Measurements from ENCODE around the gene ARHGEF38. TPM values are rescaled to one million over a fixed set of nuclear protein-coding genes. Genes with fewer than 3 reads are reported as not detected.

Gene ARHGEF38
- total RNA-seq, 1 experiment from 2014 or later: not detected

- ChIA-PET CTCF (no interaction called here), POLR2A (ENCODE audit: low non-redundant PET) (interaction anchor here (0.7 kb wide), 1 partner anchor 286 kb away, joined by 4 read pairs; no protein-coding TSS in a partner anchor)
- intact Hi-C loops (cut with micrococcal nuclease; ENCODE audit: unreplicated experiment): no loop called here
- Histone ChIP-seq H3K4me1 (ENCODE audit: insufficient read depth, low read length, poor library complexity, severe bottlenecking) (no peaks in the 10 kb centered on the region), H3K4me3 (ENCODE audit: low read depth, low read length, poor library complexity, severe bottlenecking) (no peak overlapping the region), H3K36me3 (ENCODE audit: insufficient read depth, low read length, poor library complexity, severe bottlenecking) (no peaks in the 10 kb centered on the region), H3K27me3 (replicated peaks; ENCODE audit: insufficient read depth, low read depth, low read length, poor library complexity) (no peaks in the 10 kb centered on the region), H3K27ac (ENCODE audit: low read depth, low read length, poor library complexity, severe bottlenecking) (no peak overlapping the region), H3K9me3 (ENCODE audit: low read depth, low read length, poor library complexity, severe bottlenecking) (no peaks in the 10 kb centered on the region)
- BruUV-seq (replicated peaks): no TSS peak
- no peak for TF ChIP-seq EZH2 (IDR thresholded peaks at IDR 0.05; ENCODE audit: borderline replicate concordance, low read depth, low read length, poor library complexity, severe bottlenecking)
- TF ChIP-seq, protein P1, sequence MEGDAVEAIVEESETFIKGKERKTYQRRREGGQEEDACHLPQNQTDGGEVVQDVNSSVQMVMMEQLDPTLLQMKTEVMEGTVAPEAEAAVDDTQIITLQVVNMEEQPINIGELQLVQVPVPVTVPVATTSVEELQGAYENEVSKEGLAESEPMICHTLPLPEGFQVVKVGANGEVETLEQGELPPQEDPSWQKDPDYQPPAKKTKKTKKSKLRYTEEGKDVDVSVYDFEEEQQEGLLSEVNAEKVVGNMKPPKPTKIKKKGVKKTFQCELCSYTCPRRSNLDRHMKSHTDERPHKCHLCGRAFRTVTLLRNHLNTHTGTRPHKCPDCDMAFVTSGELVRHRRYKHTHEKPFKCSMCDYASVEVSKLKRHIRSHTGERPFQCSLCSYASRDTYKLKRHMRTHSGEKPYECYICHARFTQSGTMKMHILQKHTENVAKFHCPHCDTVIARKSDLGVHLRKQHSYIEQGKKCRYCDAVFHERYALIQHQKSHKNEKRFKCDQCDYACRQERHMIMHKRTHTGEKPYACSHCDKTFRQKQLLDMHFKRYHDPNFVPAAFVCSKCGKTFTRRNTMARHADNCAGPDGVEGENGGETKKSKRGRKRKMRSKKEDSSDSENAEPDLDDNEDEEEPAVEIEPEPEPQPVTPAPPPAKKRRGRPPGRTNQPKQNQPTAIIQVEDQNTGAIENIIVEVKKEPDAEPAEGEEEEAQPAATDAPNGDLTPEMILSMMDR (conservative IDR thresholded peaks at IDR 0.05; ENCODE audit: low read depth, low read length): no peak
- DNase-seq (ENCODE audit: low spot score): no peak
These were observed 41.9 kb downstream of the ARHGEF38 start for GRCh38 chr4:105594099-105595010.

- no TSS peak for BruUV-seq (replicated peaks)
- H3K9me3 ChIP-seq (ENCODE audit: low read depth, low read length, poor library complexity, severe bottlenecking): no peaks in the 10 kb centered on the region
- CTCF ChIA-PET: no interaction called here
- no peak overlapping the region for H3K4me3 ChIP-seq (ENCODE audit: low read depth, low read length, poor library complexity, severe bottlenecking)
- intact Hi-C loops (cut with micrococcal nuclease; ENCODE audit: unreplicated experiment): no loop called here
- no peaks in the 10 kb centered on the region for H3K4me1 ChIP-seq (ENCODE audit: insufficient read depth, low read length, poor library complexity, severe bottlenecking)
- POLR2A ChIA-PET (ENCODE audit: low non-redundant PET): no interaction called here
- no peak for DNase-seq (ENCODE audit: low spot score)
- no peaks in the 10 kb centered on the region for H3K36me3 ChIP-seq (ENCODE audit: insufficient read depth, low read length, poor library complexity, severe bottlenecking)
- TF ChIP-seq, protein P1 (conservative IDR thresholded peaks at IDR 0.05; ENCODE audit: low read depth, low read length): no peak
- no peak for TF ChIP-seq EZH2 (IDR thresholded peaks at IDR 0.05; ENCODE audit: borderline replicate concordance, low read depth, low read length, poor library complexity, severe bottlenecking)
- no peaks in the 10 kb centered on the region for H3K27me3 ChIP-seq (replicated peaks; ENCODE audit: insufficient read depth, low read depth, low read length, poor library complexity)
- no peak overlapping the region for H3K27ac ChIP-seq (ENCODE audit: low read depth, low read length, poor library complexity, severe bottlenecking)
These were observed 44.3 kb downstream of the ARHGEF38 start for GRCh38 chr4:105596684-105597083.

DNA sequence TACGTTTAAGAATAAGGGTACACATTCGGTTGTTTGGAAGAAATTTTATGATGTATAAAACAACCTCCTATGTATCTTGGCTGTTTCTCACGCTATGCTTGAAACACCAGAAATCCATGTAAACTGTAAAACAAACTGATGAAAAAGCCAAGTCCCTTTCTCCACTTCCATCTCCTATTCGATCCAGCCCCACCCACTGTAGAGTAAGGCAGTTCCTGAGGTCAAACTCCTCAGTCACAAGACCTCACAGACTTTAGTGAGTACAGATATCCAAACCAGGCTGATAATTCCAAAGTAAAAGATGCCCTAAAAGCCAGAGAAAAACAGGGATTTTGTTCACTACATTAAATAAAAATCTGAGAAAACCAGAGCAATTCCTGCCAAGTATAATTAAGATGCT is 45.6 kb downstream of the ARHGEF38 start:
- CTCF ChIA-PET: no interaction called here
- TF ChIP-seq, protein P1 (conservative IDR thresholded peaks at IDR 0.05; ENCODE audit: low read depth, low read length): no peak
- TF ChIP-seq EZH2 (IDR thresholded peaks at IDR 0.05; ENCODE audit: borderline replicate concordance, low read depth, low read length, poor library complexity, severe bottlenecking): no peak
- H3K36me3 ChIP-seq (ENCODE audit: insufficient read depth, low read length, poor library complexity, severe bottlenecking): no peaks in the 10 kb centered on the region
- POLR2A ChIA-PET (ENCODE audit: low non-redundant PET): no interaction called here
- no peak for DNase-seq (ENCODE audit: low spot score)
- no peak overlapping the region for H3K4me3 ChIP-seq (ENCODE audit: low read depth, low read length, poor library complexity, severe bottlenecking)
- H3K27ac ChIP-seq (ENCODE audit: low read depth, low read length, poor library complexity, severe bottlenecking): no peak overlapping the region
- no TSS peak for BruUV-seq (replicated peaks)
- H3K4me1 ChIP-seq (ENCODE audit: insufficient read depth, low read length, poor library complexity, severe bottlenecking): no peaks in the 10 kb centered on the region
- no peaks in the 10 kb centered on the region for H3K27me3 ChIP-seq (replicated peaks; ENCODE audit: insufficient read depth, low read depth, low read length, poor library complexity)
- intact Hi-C loops (cut with micrococcal nuclease; ENCODE audit: unreplicated experiment): no loop called here
- H3K9me3 ChIP-seq (ENCODE audit: low read depth, low read length, poor library complexity, severe bottlenecking): no peaks in the 10 kb centered on the region
